CD14-positive monocyte (primary cell): Measurements from ENCODE around the gene DGKB. TPM values are rescaled to one million over a fixed set of nuclear protein-coding genes. Genes with fewer than 3 reads are reported as not detected.

Source experiments
- DNase-seq, 3 donors: peaks; one replicate each; pipeline ENCODE4 v3.0.0-alpha.2; 2011 to 2022
- H2AFZ ChIP-seq: 2 replicates; pipeline ENCODE4 v1.6.0; 2012; ENCODE audit warnings: mild to moderate bottlenecking, low read depth, low read length, inconsistent platforms; ENCODE audit not compliant: insufficient read depth, poor library complexity, severe bottlenecking
- H3K27ac ChIP-seq, 2 donors: 1 replicate in 1 of 2; 2 replicates in 1 of 2; pipeline ENCODE4 v1.5.1; 2012 to 2013; ENCODE audit warnings: low read length in 2 of 2, control low read depth in 1 of 2, inconsistent platforms in 1 of 2, low read depth in 1 of 2, mild to moderate bottlenecking in 1 of 2
- H3K27me3 ChIP-seq, 2 donors: one replicate each; pipeline versions ENCODE4 v1.6.0 to v1.6.1; 2011 to 2013; ENCODE audit warnings: low read length in 2 of 2; ENCODE audit not compliant: control insufficient read depth in 2 of 2, insufficient read depth in 2 of 2
- H3K36me3 ChIP-seq, 2 donors: replicated peaks in 1 of 2; 1 replicate in 1 of 2; 2 replicates in 1 of 2; pipeline versions ENCODE4 v1.5.1 to v1.6.1; 2012 to 2013; ENCODE audit warnings: low read length in 2 of 2, control low read depth in 1 of 2, inconsistent platforms in 1 of 2, mild to moderate bottlenecking in 1 of 2; ENCODE audit not compliant: insufficient read depth in 2 of 2, control insufficient read depth in 1 of 2
- H3K4me1 ChIP-seq, 2 donors: 1 replicate in 1 of 2; 2 replicates in 1 of 2; pipeline versions ENCODE4 v1.5.1 to v1.6.1; 2012 to 2013; ENCODE audit warnings: low read length in 2 of 2, control low read depth in 1 of 2, inconsistent platforms in 1 of 2, mild to moderate bottlenecking in 1 of 2, moderate library complexity in 1 of 2; ENCODE audit not compliant: insufficient read depth in 2 of 2, control insufficient read depth in 1 of 2
- H3K4me2 ChIP-seq: replicated peaks from 2 replicates; pipeline ENCODE3; 2012; ENCODE audit warnings: low read length, moderate library complexity, mild to moderate bottlenecking; ENCODE audit not compliant: poor library complexity, severe bottlenecking; ENCODE audit errors: extremely low read depth
- H3K4me3 ChIP-seq, 3 experiments: fragments of 200-600 bp in 1 of 3; sonication (generic) in 1 of 3; replicated peaks in 1 of 3; 1 replicate in 2 of 3; 2 replicates in 1 of 3; pipeline ENCODE4 v1.5.1; 2011 to 2013; ENCODE audit warnings: low read length in 3 of 3, mild to moderate bottlenecking in 3 of 3, control low read depth in 2 of 3, low read depth in 2 of 3, inconsistent platforms in 1 of 3, moderate library complexity in 1 of 3
- H3K79me2 ChIP-seq: 2 replicates; pipeline ENCODE4 v1.6.0; 2012; ENCODE audit warnings: mild to moderate bottlenecking, control low read depth, inconsistent platforms, low read length, moderate library complexity; ENCODE audit not compliant: insufficient read depth
- H3K9ac ChIP-seq: 2 replicates; pipeline ENCODE4 v1.6.0; 2017; ENCODE audit warnings: low read length, mild to moderate bottlenecking; ENCODE audit not compliant: insufficient read depth, poor library complexity, severe bottlenecking
- H3K9me3 ChIP-seq, 2 donors: replicated peaks in 1 of 2; 1 replicate in 1 of 2; 2 replicates in 1 of 2; pipeline versions ENCODE4 v1.5.1 to v1.6.1; 2012 to 2013; ENCODE audit warnings: low read length in 2 of 2, control low read depth in 1 of 2; ENCODE audit not compliant: control insufficient read depth in 1 of 2, insufficient read depth in 1 of 2
- H4K20me1 ChIP-seq: 2 replicates; pipeline ENCODE4 v1.6.0; 2012; ENCODE audit warnings: mild to moderate bottlenecking, low read length, control low read depth, moderate library complexity; ENCODE audit not compliant: insufficient read depth
- H3K27ac Mint-ChIP-seq, 7 donors: one replicate each; pipeline ENCODE4 v1.8.0; 2020; ENCODE audit warnings: mild to moderate bottlenecking in 7 of 7, mixed read lengths in 7 of 7, moderate library complexity in 6 of 7, inconsistent platforms in 2 of 7
- H3K27me3 Mint-ChIP-seq, 3 donors: one replicate each; pipeline ENCODE4 v1.8.0; 2021 to 2022; ENCODE audit warnings: low read depth in 3 of 3, mild to moderate bottlenecking in 3 of 3, mixed read lengths in 3 of 3, moderate library complexity in 3 of 3, inconsistent platforms in 1 of 3
- H3K36me3 Mint-ChIP-seq, 2 donors: one replicate each; pipeline ENCODE4 v1.8.0; 2020; ENCODE audit warnings: mixed read lengths in 2 of 2, inconsistent platforms in 1 of 2, mild to moderate bottlenecking in 1 of 2
- H3K4me1 Mint-ChIP-seq: one replicate; pipeline ENCODE4 v1.8.0; 2020; ENCODE audit warnings: mild to moderate bottlenecking, mixed read lengths
- H3K4me3 Mint-ChIP-seq, 2 donors: one replicate each; pipeline ENCODE4 v1.8.0; 2020; ENCODE audit warnings: mild to moderate bottlenecking in 2 of 2, mixed read lengths in 2 of 2, moderate library complexity in 1 of 2
- H3K9me3 Mint-ChIP-seq, 7 donors: one replicate each; pipeline ENCODE4 v1.8.0; 2020 to 2022; ENCODE audit warnings: mixed read lengths in 7 of 7, mild to moderate bottlenecking in 6 of 7, moderate library complexity in 6 of 7, inconsistent platforms in 2 of 7
- CTCF ChIP-seq: fragments of 200-600 bp; IDR thresholded peaks from one replicate; pipeline ENCODE4 v1.8.0; 2022; ENCODE audit warnings: antibody characterized with exemption, mild to moderate bottlenecking
- WGBS: methylation state at CpG from one replicate; pipeline ENCODE4 v1.1.5; 2013; ENCODE audit warnings: missing lambda C conversion rate; ENCODE audit not compliant: insufficient coverage; 5-methylcytosine and 5-hydroxymethylcytosine counted together
- intact Hi-C, 2 donors: fragments of 100-400 bp; cut with micrococcal nuclease; formaldehyde crosslinking; loops; one replicate each; pipeline versions ENCODE4 v1.15.0 to v1.15.1; 2023
- polyA plus RNA-seq, 3 donors: library from polyadenylated mRNA; depleted of rRNA in 1 of 3; unstranded in 2 of 3; stranded (reverse) in 1 of 3; fragments of 300-500 nt in 2 of 3; fragments of >200 nt in 1 of 3; fragmentation: Illumina TruSeq in 2 of 3; gene quantifications; 1 replicate in 2 of 3; 2 replicates in 1 of 3; pipeline ENCODE4 v1.2.3, GENCODE V29; 2012 to 2021

Gene DGKB
- polyA plus RNA-seq, 3 donors, result not detected

DNA sequence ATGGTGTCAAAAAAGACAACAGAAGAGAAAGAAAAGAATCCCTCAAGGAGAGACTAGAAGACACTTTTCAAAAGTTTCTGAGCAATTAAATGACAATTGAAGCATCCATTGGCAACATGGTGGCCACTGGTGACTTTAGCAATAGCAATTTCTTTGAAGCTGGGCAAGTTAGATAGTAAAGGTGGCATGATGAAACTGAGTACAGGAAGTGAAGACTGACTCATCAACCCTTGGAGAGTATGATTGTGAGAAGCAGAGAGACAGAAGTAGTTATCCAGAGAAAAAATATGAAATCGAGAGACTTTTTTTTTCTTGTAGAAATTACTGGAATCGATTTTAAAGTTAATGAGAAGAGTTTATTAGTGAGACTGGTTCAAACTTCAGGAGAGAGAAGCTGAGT is 52.5 kb downstream of the DGKB start:
- no peak overlapping the region for H3K4me2 ChIP-seq
- H3K27me3 ChIP-seq, result no peaks in the 10 kb centered on the region
- WGBS, result 93% methylated on average over 2 of the region's 2 CpGs
- H2AFZ ChIP-seq, result no peak overlapping the region
- no peak overlapping the region for H3K4me3 ChIP-seq
- peaks cover 5 to 9% of the 10 kb centered on the region in 2 donors for H3K9me3 ChIP-seq
- intact Hi-C loops, result no loop called here
- H3K4me3 Mint-ChIP-seq, result no peak overlapping the region
- no peak for DNase-seq
- no peaks in the 10 kb centered on the region for H3K36me3 Mint-ChIP-seq
- H3K4me1 ChIP-seq, result no peaks in the 10 kb centered on the region
- H3K9me3 Mint-ChIP-seq, result peaks cover 0 to 10% (median 3%) of the 10 kb centered on the region in 7 donors
- peaks cover 0 to 2% (median 0%) of the 10 kb centered on the region in 3 donors for H3K27me3 Mint-ChIP-seq
- H3K79me2 ChIP-seq, result no peaks in the 10 kb centered on the region
- no peaks in the 10 kb centered on the region for H3K4me1 Mint-ChIP-seq
- H3K27ac ChIP-seq, result no peak overlapping the region
- no peaks in the 10 kb centered on the region for H4K20me1 ChIP-seq
- no peaks in the 10 kb centered on the region for H3K36me3 ChIP-seq
- no peak for TF ChIP-seq CTCF
- H3K9ac ChIP-seq, result no peak overlapping the region
- no peak overlapping the region for H3K27ac Mint-ChIP-seq

GRCh38 chr7:14846405-14846804 is 56.1 kb downstream of the DGKB start:
- Histone ChIP-seq H3K27me3 (no peaks in the 10 kb centered on the region), H3K4me3 (no peak overlapping the region), H3K27ac (no peak overlapping the region), H2AFZ (no peak overlapping the region), H3K4me2 (no peak overlapping the region), H3K36me3 (no peaks in the 10 kb centered on the region), H3K4me1 (no peaks in the 10 kb centered on the region), H4K20me1 (no peaks in the 10 kb centered on the region), H3K9ac (no peak overlapping the region), H3K79me2 (no peaks in the 10 kb centered on the region), H3K9me3 (peaks cover 3 to 5% of the 10 kb centered on the region in 2 donors)
- intact Hi-C loops, result no loop called here
- no peak for TF ChIP-seq CTCF
- 90% methylated on average over 2 of the region's 4 CpGs for WGBS
- no peaks in the 10 kb centered on the region for H3K36me3 Mint-ChIP-seq
- H3K4me3 Mint-ChIP-seq, result no peak overlapping the region
- H3K27ac Mint-ChIP-seq, result no peak overlapping the region
- H3K4me1 Mint-ChIP-seq, result no peaks in the 10 kb centered on the region
- H3K27me3 Mint-ChIP-seq, result peaks cover 0 to 2% (median 0%) of the 10 kb centered on the region in 3 donors
- no peak for DNase-seq
- H3K9me3 Mint-ChIP-seq, result peaks cover 0 to 14% (median 4%) of the 10 kb centered on the region in 7 donors
